Left renal cortex interstitium (tissue), 4 donors: ENCODE measurements around the gene LOXHD1. TPM values are rescaled to one million over a fixed set of nuclear protein-coding genes. Genes with fewer than 3 reads are reported as not detected.

ENCODE experiments used
- DNase-seq, 4 donors: peaks; one replicate each; pipeline ENCODE4 v3.0.0-alpha.2; 2013; ENCODE audit warnings: low read depth in 4 of 4, low spot score in 2 of 4, missing footprints in 1 of 4
- polyA plus RNA-seq, 4 donors: library from polyadenylated mRNA; unstranded; fragments of 120-200 nt; gene quantifications; one replicate each; pipeline ENCODE4 v1.2.1, GENCODE V29; 2013; ENCODE audit not compliant: insufficient read length in 4 of 4

Gene LOXHD1
- polyA plus RNA-seq, 4 donors: 0.35 to 1.2 (median 0.63) TPM

- no peak for DNase-seq
These were observed 102.5 kb downstream of the LOXHD1 start for GRCh38 chr18:46554406-46555080.

DNA sequence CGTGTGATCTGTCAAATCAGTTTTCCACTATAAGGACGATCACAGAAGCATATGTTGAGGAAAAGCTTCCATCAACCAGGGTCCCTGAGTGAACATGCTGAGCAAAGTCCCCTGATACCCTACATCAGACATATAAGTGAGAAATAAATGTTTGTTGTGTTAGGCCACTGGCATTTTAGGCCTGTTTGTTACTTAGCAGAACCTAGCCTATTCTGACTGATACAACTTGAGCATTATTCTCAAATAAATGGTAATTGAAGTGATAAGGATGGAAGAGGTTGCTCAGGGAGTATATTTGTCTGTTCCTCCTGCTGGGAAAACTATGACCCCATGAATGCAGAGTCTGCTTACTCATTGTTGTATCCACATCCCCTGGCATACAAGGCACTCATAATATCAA is 106.4 kb downstream of the LOXHD1 start:
- DNase-seq: no peak

- no peak for DNase-seq
These were observed 109.5 kb downstream of the LOXHD1 start for GRCh38 chr18:46547520-46547919.

DNA sequence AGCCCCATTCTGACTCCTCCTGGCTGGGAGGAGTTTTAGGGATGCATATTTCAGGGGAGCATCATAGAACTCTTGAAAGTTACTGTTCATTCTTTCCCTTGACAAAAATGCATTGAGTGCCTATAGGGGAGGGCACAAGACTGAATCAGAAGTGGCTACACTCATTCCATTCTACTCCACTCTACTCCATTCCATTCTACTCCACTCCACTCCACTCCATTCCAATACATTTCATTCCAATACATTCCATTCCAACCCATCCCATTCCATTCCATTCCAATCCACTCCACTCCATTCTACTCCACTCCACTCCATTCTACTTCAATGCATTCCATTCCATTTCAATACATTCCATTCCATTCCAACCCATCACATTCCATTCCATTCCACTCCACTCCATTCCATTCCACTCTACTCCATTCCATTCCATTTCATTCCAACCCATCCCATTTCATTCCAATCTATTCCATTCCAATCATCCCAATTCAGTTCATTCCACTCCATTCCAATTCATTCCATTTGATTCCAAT is 110.8 kb downstream of the LOXHD1 start:
- no peak for DNase-seq

GRCh38 chr18:46542545-46542944 is 114.5 kb downstream of the LOXHD1 start:
- DNase-seq: peak in 3 of 4 donors; percentile 11 to 34 (median 23)

DNA sequence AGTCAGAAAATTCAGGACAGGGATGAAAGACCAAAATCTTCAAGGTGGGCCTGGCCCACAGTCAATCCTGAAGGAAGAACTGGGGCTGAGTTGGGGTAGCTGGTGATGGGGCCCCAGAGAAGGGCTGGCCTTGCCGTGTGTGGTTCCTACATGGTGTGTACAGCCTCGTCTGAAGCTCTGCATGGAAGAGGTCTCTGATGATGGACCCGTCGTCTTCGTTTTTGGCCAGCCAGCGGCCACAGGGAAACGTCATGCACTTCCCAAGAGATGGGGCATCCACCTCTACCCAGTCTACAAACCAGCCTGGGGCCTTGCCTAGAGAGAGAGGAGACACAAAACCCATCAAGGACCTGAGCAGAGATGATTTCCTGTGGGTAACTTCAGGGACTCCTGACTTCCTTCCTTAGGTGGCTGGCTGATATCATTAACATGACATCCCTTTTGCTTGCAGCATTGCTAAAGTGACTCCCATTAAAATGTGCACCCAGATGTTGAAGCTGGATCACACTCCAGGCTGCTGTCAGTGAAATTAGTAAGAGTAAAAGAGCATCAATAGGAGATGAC is 115.3 kb downstream of the LOXHD1 start:
- no peak for DNase-seq

DNA sequence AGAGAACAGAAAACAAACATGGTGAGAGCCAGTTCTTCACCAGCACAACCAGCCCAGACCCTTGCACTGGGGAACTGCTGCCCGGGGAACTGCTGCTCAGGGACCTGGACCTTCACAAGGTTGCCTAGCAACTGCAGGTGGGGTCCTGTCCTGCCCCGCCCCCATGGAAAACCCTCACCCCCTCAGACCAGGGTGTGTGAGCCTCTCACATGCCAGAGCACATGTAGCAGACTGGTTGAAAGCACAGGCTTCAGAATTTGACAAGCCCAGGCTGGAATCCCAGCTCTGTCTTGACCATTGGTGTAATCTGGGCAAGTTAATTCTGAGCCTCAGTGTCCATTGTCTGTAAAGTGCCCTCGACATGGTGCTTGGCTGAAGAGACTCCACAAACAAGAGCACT is 118.6 kb downstream of the LOXHD1 start:
- DNase-seq: no peak

- DNase-seq: no peak
These were observed 120.7 kb downstream of the LOXHD1 start for GRCh38 chr18:46536215-46536874.

DNA sequence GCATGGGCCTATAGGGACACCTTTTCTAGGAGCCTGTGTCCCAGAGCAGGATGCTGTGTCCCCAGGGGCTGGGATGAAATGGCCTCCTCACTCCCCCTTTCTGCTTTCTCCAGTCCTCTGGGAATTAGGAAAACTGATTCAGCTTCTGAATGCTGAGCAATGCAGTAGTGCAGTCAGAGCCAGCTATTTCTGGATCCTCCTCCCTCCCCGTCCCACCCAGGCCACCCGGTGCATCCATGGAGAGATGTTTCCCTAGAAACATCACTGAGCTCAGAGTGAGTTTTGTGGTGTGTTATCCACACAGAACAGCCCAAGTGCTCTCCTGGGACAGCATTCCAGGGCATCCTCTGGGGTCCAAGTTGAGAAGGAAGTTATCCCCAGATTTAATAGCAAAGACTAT is 125.5 kb downstream of the LOXHD1 start:
- DNase-seq: no peak

DNA sequence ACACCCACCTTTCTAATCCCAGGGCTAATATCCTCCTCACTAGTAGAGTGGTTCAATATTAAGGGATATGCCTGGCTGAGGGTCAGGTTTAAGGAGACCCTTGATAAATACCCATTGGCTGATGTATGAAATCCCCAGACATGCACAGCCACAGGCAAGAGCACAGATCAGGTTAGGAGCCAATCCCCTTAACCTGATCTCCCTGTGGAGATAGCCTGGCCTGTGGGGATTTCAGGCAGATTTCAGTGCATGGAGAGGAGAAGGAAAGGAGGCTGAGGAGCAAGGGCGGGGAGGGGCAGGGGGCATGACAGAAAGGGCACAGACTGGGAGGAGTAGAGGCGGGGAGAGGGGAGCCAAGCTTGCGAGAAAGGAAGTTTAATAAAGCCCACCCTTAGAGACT is 129.0 kb downstream of the LOXHD1 start:
- DNase-seq: no peak

DNA sequence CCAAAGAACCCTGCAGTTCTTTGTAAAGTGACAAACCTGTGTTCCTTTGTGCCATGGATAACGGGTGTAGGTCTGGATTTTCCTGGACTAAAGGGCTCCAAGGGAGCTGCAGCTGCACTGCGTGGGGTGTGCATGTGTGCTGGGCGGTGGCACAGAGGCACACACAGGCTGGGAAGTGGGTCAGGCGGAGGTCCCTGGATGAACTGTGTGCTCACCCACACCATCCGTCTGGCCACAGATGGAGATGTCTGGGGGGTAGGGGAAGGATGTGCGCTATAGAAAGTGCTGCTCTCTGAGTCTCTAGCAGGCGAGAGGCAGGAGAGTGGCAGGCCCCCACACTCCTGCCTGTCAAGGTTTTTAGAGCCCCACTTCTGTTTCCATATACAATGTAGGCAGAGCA is 137.2 kb downstream of the LOXHD1 start:
- DNase-seq: no peak

DNA sequence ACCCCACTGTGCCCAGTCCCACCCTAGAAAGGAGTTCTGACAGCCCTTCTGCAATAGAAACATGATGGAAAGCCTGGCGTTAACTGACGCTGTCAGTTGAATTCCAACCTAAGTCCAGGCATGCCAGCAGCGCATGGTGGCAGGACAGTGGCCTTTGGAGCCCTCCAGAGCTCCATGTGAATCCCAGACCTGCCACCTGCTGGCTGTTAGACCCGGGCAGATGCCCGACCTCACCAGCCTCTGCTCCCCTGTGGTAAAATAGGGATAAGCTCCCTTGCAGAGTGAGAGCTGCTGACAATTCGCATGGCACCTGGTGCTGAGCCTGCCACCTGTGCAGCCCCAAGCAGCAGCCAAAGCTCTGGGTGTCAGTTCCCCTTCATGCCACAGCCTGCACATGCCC is 138.6 kb downstream of the LOXHD1 start:
- DNase-seq: no peak

- no peak for DNase-seq
These were observed 140.5 kb downstream of the LOXHD1 start for GRCh38 chr18:46516555-46516954.

GRCh38 chr18:46510386-46510785 is 146.6 kb downstream of the LOXHD1 start:
- DNase-seq: no peak

GRCh38 chr18:46509530-46509929 is 147.5 kb downstream of the LOXHD1 start:
- no peak for DNase-seq

DNA sequence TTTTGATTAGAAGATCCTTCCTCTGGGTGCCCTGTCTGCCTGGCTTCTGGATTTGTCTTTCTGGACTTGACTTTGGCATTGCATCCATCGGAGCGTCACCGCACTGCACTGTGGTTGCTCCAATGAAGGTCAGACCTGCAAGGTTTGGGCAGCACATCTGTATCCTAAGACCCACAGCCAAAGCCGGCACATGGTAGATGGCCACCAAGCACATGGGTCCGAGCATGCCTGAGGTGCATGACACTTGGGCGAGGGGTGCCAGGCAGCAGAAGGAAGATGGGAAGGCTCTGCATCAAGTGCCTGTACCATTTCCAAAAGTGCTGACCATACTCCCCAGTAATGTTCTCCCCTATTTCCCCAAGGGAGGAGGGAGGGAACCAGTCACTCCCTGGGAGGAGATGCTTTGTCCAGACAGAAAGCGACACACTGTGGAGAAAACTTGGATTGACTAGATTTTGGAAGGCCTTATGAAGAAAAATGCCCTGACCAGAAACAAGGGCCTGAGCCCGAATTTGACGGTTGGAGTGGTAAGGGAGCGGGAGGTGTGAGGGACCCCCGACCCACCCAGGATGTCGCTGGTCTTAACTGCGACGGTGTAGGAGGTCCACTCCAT is 149.9 kb downstream of the LOXHD1 start:
- DNase-seq: no peak

- DNase-seq: peak in 1 of 4 donors; percentile 15
These were observed 154.6 kb downstream of the LOXHD1 start for GRCh38 chr18:46502444-46502843.

- DNase-seq: peak; percentile 16 to 54 (median 26)
These were observed 159.9 kb downstream of the LOXHD1 start for GRCh38 chr18:46497129-46497528.

- DNase-seq: no peak
These were observed 168.4 kb downstream of the LOXHD1 start for GRCh38 chr18:46488471-46489213.

DNA sequence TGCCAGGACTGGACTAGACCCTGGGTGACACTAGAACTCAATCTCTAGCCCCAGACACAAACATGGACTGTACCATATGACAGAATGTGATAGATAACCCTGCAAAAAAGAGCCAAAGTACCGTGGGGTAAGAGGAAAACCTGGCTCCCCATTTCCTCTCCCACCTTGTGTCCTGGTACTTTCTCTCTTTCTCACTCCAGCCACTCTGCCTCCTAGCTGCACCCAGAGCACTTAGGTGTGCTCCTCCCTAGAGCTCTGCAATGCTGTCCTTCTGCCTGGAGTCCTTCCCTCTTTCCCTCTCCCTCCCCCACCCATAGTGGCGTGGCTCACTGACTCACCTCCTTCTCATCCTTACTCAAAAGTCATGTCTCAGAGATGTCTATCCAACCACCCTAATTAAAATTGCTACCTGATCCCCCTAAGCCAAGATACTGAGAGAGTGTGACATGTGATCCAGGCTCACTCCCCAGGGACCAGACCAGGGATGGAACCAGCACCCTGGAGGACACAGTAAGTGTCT is 171.3 kb downstream of the LOXHD1 start:
- no peak for DNase-seq
